ENCODE results near the gene SLC13A4. TPM values are rescaled to one million over a fixed set of nuclear protein-coding genes. Genes with fewer than 3 reads are reported as not detected.
A peak's percentile ranks its signal among the peaks of the same experiment; 100 is the strongest.
"Not testable (repeated sequence)": the region's sequence is repeated elsewhere in the genome, so short reads cannot be mapped to it uniquely, and the experiment has no call there.

SLC13A4 gene
- total RNA-seq, 1 experiment from 2014 or later: not detected

DNA sequence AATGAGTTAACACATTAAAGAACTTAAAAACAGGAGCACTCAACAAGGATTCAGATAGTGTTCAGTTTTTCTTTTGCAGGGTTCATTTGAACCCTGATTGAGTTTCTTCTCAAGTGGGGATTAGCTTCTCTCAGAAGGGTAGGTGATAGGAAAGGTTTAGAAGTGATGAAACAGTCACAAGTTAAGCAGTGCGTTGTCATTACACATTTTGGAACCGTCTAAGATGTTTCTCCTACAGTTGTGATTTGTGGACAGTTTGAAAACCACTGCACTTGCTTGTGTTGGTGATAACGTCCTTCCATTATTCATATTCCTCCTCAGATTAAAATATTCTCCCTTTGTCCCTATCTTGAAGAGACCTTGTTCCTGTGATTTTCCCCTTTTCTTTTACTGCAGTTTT is 62.9 kb downstream of the SLC13A4 start:
- no peak for DNase-seq
- no peak overlapping the region for H3K4me3 ChIP-seq
- H3K9me3 ChIP-seq: no peaks in the 10 kb centered on the region
- no peaks in the 10 kb centered on the region for H3K36me3 ChIP-seq
- H3K27me3 ChIP-seq: no peaks in the 10 kb centered on the region

GRCh38 chr7:135664046-135664589 is 63.9 kb downstream of the SLC13A4 start:
- Histone ChIP-seq H3K27me3 (no peaks in the 10 kb centered on the region), H3K9me3 (no peaks in the 10 kb centered on the region), H3K36me3 (no peaks in the 10 kb centered on the region), H3K4me3 (no peak overlapping the region; the same call in 1 of the 2 replicates)
- no peak for DNase-seq

- Histone ChIP-seq H3K36me3 (no peaks in the 10 kb centered on the region), H3K9me3 (no peaks in the 10 kb centered on the region), H3K27me3 (no peaks in the 10 kb centered on the region), H3K4me3 (peak within 1 kb of the TSS; percentile 91)
- peak; percentile 89 for DNase-seq
These were observed 65.4 kb downstream of the SLC13A4 start, which contains the start of gene STMP1 for GRCh38 chr7:135662373-135663114. TSS of gene STMP1 (plus strand) at chr7:135662514.

DNA sequence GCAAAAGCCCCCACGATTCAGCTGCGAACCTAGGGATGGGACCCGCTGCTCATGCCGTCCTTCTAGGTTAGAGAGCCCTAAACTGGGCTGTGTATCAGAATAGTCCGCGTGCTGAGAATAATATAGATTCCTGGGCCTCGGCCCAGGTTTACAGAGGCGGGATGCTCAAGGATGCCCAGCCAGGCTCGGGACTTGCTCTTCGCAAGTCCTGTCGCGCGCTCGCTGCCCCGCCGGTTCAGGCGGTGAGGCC is 65.9 kb downstream of the SLC13A4 start:
- Histone ChIP-seq H3K9me3 (no peaks in the 10 kb centered on the region), H3K4me3 (peak overlapping the region; percentile 91), H3K27me3 (no peaks in the 10 kb centered on the region), H3K36me3 (no peaks in the 10 kb centered on the region)
- DNase-seq: no peak

DNA sequence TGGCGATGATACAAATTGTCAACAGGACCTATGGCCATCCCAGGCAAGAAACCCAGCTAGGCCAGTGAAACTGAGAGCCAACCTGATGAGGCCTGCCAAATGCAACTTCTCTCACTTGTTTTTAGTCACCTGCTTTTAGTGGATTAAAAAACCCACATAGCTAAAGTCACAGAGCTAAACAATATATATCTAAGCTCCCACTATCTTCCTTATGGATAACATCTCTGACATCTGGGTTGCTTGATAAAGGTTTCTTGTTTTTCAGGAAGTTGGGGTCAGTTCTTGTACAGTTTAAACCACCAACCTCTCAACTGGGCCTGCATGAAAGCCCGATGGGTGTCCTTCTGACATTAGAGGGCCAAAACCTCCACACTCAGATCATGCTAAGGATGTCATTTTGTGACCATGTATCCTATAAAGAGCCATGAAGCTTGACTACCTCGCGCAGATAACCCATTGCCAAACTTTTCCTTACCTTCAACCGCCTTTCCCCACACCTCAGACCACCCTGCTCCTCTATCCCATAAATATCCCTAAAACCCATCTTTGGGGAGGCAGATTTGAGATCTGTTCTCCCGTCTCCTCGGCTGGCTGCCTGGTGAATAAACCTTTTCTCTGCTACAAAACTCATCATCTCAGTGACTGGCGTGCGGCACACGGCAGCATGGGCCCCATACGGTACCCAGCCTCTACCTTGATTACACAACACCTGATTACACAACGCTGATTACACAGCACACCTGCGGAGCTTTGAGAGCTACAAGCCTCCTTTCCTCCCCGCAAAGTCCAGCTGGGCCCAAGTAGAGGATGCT is 66.5 kb downstream of the SLC13A4 start:
- no peaks in the 10 kb centered on the region for H3K9me3 ChIP-seq

GRCh38 chr7:135659159-135659846 is 68.7 kb downstream of the SLC13A4 start:
- Histone ChIP-seq H3K9me3 (no peaks in the 10 kb centered on the region), H3K4me3 (no peak overlapping the region), H3K27me3 (no peaks in the 10 kb centered on the region), H3K36me3 (no peaks in the 10 kb centered on the region)
- DNase-seq: no peak

More for the DNA sequence above, 66.5 kb downstream of the SLC13A4 start:
- no peak for DNase-seq
- Histone ChIP-seq H3K4me3 (peak overlapping the region; percentile 91), H3K36me3 (no peaks in the 10 kb centered on the region), H3K27me3 (no peaks in the 10 kb centered on the region)

GRCh38 chr7:135658564-135658963 is 69.4 kb downstream of the SLC13A4 start:
- no peaks in the 10 kb centered on the region for H3K9me3 ChIP-seq
- H3K36me3 ChIP-seq: no peaks in the 10 kb centered on the region
- no peaks in the 10 kb centered on the region for H3K27me3 ChIP-seq
- DNase-seq: no peak
- no peak overlapping the region for H3K4me3 ChIP-seq

- Histone ChIP-seq H3K27me3 (no peaks in the 10 kb centered on the region), H3K36me3 (peaks cover 8% of the 10 kb centered on the region; the same call in 1 of the 2 replicates)
- no peak for DNase-seq
These were observed 74.5 kb downstream of the SLC13A4 start for GRCh38 chr7:135653340-135654080.

DNA sequence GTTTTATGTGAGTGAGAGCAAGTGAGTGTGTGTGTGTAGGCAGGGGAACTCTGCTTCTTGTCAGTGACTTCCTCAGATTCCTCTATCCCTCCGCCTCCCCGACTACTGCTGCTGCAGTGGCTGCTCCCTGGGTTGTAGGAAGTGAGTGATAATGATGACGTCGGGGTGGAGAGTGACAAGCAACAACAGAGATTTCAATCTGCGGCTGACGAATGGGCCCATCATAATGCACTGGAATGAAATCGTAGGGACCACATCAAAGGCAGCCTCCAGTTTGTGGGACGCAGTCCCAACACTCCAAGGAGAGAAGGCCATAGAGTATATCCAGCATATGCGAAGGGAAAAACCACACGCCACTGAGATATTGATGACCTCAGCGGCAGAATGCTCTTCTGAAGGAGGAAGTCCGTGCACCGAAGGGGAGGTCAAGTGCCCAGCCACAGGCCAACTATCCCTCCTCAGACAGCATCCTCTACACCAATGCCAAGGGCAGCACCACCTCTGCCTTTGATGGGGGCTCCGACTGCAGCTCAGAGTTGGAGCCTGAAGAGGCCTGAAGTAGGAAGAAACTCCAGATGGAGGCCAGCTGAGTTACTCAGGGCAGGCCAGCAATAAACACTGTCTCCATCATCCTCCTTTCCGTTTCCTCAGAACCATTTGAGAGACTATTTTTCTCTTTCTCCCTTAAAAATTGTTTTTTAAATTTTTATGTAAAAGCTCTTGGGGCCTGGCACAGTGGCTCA is 77.0 kb downstream of the SLC13A4 start:
- H3K9me3 ChIP-seq: no peaks in the 10 kb centered on the region
- H3K36me3 ChIP-seq: peaks cover 19% of the 10 kb centered on the region
- H3K27me3 ChIP-seq: no peaks in the 10 kb centered on the region
- no peak for DNase-seq
- H3K4me3 ChIP-seq: no peak overlapping the region

More at GRCh38 chr7:135653340-135654080, 74.5 kb downstream of the SLC13A4 start:
- Histone ChIP-seq H3K9me3 (no peaks in the 10 kb centered on the region), H3K4me3 (no peak overlapping the region)

DNA sequence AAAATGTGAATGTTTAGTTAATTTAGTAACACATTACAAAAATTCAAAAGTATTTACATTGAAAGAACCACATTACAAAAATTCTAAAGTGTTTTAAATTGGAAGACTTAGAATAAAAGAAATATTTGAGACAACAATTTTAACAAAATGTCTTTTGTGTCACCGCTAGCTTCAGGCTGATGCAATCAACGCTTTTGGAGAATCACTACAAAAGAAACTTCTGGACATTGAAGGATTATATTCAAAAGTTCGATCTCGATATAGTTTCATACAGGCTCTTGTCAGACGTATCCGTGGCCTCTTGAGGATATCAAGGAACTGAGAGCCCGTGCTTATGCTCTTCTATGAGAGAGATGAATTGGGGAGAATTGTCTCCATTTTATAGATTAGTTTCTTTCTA is 79.8 kb downstream of the SLC13A4 start:
- Histone ChIP-seq H3K9me3 (no peaks in the 10 kb centered on the region), H3K36me3 (peaks cover 33% of the 10 kb centered on the region)
- no peak for DNase-seq

DNA sequence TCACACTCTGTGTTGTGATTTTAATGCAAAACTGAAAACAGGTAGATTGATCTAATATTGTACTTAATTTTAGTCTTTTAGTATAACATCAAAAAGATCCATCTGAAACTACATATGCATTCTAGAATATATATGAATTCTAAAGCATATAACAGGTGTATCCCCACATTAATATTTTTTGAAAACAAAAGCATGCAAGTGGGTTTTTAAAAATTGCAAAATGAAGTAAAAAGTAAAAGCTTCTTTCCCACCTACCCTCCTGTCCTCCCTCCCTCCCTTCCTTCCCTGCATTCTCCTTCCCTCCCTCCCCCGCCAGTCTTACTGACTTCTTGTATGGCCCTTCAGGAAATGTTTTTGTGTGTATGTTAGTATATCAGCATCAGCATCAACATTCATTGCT is 80.2 kb downstream of the SLC13A4 start:
- H3K27me3 ChIP-seq: no peaks in the 10 kb centered on the region
- H3K9me3 ChIP-seq: no peaks in the 10 kb centered on the region
- no peak for DNase-seq
- H3K36me3 ChIP-seq: peaks cover 33% of the 10 kb centered on the region
- no peak overlapping the region for H3K4me3 ChIP-seq

More for the DNA sequence above, 79.8 kb downstream of the SLC13A4 start:
- H3K4me3 ChIP-seq: no peak overlapping the region
- H3K27me3 ChIP-seq: no peaks in the 10 kb centered on the region

- H3K4me3 ChIP-seq: no peak overlapping the region
- no peak for DNase-seq
- H3K27me3 ChIP-seq: no peaks in the 10 kb centered on the region
- H3K9me3 ChIP-seq: no peaks in the 10 kb centered on the region
- peaks cover 33% of the 10 kb centered on the region for H3K36me3 ChIP-seq
These were observed 82.6 kb downstream of the SLC13A4 start for GRCh38 chr7:135645296-135645904.

DNA sequence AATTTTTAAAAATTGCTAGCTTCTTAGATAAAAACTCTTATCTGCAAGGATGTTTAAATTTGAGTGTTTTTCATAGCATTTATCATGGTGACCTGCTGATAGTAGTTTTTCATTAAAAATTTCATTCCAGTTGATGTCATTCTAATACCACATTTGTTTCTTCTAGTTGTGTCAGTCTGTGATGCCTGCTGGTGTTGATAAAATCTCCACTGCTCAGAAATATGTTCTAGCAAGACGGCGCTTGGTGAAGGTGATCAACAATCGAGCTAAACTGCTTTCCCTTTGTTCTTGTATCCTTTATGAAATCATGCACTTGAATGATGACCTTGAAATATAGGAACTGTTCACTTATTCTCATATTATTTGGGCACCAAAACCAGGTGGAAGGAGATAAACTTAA is 83.3 kb downstream of the SLC13A4 start:
- Histone ChIP-seq H3K9me3 (no peaks in the 10 kb centered on the region), H3K36me3 (peaks cover 33% of the 10 kb centered on the region), H3K4me3 (no peak overlapping the region), H3K27me3 (no peaks in the 10 kb centered on the region)
- no peak for DNase-seq

GRCh38 chr7:135644154-135644553 is 83.8 kb downstream of the SLC13A4 start:
- H3K36me3 ChIP-seq: peaks cover 29% of the 10 kb centered on the region
- H3K27me3 ChIP-seq: no peaks in the 10 kb centered on the region
- DNase-seq: no peak
- H3K9me3 ChIP-seq: no peaks in the 10 kb centered on the region
- H3K4me3 ChIP-seq: no peak overlapping the region

- not testable (repeated sequence) for H3K27me3 ChIP-seq, H3K4me3 ChIP-seq, H3K9me3 ChIP-seq, DNase-seq
- H3K36me3 ChIP-seq: peaks cover 20% of the 10 kb centered on the region
These were observed 88.3 kb downstream of the SLC13A4 start for GRCh38 chr7:135639690-135640089.

Data from MG63 (cell line).